Hematopoietic multipotent progenitor cell treated with erythropoietin and hydrocortisone succinate and interleukin-3 and kit ligand, for 4 days (in vitro differentiated cells): ENCODE data around the gene SAMD4A.

Experiments
- DNase-seq: peaks from one replicate; pipeline ENCODE4 v3.0.0-alpha.2; 2015

The SAMD4A gene

DNA sequence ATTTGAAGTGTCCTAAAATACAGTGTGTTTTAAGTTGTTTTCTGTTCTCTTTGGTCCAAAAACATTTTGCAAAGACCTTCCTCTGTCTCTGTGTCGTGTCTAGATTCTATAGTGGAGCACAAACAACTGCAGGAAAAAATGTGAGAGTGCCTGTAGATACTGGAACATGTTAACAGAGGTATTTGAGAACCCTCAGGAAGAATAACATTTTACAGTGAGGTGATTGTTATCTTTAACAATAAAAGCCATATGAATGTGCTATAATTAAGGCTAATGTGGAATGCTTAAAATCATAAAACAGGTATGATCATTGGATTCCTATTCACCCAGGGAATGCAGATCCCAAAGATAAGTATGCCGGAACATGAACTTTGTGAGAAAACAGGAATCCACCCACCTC is 98.0 kb downstream of the SAMD4A start:
- DNase-seq = no peak

DNA sequence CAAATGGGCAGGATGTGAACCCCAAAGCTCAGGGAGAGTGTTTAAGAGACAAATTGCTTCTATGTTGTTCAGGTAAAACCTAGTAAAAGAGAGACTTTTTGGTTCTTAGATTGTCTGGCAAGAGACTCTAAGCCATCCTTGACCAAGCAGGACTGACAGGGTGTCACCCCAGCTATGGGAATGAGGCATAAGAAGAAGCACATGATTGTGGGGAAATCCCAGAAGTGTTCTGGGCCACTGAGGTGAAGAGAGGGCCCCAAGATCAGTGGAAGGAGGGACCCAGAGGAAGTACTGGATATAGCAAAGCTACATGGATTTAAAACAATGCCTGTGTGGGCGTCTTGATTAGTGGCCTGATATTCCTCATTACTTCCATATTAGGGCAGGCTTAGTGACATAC is 99.0 kb downstream of the SAMD4A start:
- no peak for DNase-seq

DNA sequence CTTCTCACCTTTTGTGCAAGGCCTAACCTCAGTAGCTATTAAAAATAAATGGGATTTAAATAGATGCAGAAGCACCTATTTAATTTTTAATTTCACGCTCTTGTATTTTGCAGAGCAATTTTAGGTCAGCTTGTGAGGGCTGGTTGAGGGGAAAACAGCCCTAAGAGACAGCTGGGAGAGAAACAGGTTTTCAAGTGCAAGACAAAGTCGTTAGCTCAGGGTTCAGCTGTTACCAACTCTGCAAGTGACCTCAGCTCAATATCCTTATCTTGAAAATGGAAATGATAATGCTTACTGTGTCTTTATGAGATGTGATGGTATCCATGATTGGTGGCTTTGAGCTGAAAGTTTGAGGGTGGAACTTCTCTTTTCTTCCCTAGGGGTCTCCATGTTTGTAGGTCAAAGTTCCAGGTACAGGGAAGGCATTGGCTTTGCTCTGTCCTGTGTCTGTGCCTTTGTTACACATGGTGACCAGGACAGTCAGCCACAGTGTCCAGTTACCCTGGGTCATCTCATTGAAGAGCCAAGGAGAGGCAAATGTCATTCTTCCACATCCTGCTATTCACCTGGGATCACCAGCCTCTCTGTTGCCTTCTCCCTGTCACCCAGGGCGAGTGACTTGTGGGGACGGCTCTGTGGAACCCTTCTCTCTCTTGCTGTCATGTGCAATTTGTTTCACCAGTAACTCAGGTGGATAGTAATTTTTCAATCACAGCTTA is 100.3 kb downstream of the SAMD4A start:
- DNase-seq = no peak

- DNase-seq = no peak
These were observed 100.8 kb downstream of the SAMD4A start for GRCh38 chr14:54667764-54668163.

DNA sequence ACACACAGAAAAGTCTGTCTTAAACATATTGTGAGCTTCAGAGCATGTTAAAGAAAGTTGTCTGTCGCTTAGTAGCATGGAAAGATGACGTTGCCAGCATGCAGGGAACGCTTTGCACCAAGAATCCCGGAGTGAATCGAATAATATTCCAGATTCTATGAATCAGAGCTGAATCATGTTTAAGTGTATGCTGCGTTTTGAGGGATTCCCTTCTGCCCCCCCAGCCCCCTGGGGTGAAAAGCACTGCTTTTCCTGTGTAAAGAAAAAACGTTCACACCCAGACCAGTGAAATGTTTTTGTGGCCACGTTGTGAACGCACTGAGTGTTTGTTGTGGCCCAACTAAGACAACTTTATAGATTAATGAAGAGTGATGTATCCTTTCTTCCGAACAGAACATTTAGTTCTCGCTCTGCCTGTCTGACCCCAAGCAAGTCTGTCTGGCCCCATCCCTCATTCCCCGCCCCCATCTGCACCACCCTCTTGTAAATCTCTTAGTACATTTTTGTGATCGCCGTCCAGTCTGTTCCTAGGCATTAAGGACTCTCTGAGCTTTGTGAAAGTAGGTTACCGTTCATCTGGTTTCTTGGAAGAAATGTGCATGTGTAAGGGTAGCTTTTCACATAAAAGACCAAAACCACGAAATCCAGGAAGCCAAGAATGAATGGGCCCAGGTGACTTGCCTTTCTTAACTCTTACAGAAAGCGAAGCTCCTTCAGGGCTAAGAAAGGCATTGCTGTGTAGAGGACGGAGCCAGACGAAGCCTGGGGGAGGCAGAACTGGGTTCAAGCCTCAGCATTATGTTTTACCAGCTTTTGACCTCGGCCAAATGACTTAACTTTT is 103.0 kb downstream of the SAMD4A start:
- DNase-seq = no peak

GRCh38 chr14:54671537-54671936 is 104.6 kb downstream of the SAMD4A start:
- no peak for DNase-seq

DNA sequence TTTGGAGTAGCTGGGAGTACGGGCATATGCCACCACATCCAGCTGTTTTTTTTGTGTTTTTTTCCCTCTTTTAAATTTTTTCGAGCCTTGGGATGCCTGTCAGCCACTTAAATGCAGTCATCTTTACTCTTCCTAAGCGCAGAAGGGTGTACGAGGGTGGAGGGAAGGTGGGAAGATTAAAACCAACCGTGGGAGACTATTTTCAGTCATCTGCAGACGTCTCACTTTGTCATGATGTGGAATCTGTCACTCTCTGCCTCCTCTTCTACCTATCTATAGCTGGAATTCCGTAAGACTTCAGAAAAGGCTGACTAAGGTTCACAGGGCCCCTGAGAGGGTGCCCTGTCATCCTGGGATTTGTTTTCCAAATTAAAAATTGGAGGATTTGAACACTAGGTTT is 105.3 kb downstream of the SAMD4A start:
- no peak for DNase-seq

GRCh38 chr14:54672688-54673087 is 105.8 kb downstream of the SAMD4A start:
- no peak for DNase-seq

DNA sequence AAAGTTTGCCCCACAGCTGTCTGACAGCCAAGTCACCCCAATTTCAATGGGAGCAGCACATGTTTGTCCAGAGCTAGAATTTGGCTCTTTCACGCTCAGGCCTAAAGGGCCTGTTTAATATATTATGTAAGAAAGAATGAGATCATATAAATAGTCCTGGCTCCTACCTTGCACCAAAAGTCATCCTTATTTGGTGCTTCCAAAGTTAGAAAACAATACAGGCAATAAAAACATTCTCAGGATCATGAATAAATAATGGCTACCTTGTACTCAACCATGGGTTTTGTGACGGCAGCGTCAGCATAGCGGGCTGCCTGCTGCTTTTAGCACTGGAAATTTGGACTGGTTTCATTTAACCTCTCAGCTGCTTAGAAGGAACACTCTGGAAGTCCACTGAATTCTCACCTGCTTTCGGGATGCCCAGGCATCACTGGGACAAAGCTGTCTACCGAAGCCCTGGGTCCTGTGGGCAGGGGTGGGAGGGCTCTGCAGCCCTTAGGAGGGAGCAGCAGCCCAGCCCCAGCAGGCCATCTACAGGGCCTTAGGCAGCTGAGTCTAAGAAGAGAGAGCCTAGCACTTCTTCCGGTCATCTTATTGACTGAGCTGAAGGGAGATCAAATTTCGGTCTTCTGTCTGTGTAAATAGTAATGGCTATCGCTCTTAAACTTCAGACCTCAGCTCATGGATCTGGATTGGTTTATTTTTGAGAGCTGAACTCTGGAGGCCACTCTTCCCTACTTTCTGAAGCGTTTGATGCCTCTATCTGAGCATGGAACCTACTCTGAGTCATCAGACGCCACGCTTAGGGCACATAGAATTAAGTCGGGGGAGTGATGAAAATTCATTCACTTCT is 106.5 kb downstream of the SAMD4A start:
- DNase-seq = no peak

DNA sequence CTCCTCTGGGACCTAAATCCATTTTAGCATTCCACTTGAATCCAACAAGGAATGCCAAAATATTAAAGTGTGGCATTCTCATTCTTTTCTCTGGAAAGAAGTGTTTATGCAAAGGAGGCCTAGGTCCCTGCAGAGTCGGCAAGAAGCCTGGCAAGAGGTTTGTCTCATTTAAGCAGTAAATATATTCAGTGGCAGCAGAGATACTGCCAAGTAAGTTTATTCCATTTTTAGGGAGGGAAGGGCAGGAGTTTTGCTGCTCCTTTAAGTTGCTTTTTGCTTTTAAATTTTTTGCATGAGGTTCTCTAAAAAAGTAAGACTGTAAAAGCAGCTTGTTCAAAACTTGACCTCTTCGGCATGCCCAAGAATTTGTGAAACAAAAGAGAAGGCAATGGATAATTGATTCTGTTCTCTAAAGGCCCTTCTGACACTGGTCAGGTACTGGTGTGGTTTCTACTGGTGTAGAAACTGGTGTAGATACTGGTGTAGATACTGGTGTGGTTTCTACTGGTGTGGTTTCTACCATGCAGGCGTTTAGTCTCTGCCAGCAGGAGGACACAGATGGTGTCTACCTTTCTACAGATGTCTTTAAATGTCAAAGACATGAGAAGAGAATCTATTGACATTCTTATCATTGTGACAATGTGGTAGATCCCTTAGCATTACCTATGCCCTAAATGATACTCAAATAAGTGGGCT is 107.3 kb downstream of the SAMD4A start:
- DNase-seq = no peak

GRCh38 chr14:54675236-54676128 is 108.6 kb downstream of the SAMD4A start:
- no peak for DNase-seq

GRCh38 chr14:54676812-54677708 is 110.1 kb downstream of the SAMD4A start:
- no peak for DNase-seq

DNA sequence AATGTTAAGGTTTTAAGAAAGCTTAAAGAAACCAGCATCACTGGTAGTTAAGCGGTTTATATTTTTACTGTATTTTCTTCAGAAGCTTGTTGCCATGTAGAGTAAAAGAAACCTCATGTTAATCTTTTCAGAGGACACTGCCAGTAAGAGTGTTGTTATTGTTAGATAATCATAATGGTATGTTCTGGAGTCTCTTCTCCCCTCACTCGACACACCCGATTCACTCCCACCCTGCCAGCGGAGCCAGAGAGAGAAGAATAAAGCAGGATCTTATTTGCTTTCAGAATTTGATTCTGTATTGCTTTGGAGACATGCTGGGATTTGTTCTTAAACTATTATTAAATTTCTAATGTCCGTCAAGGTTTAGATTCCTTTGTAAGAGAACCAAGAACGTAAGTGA is 113.7 kb downstream of the SAMD4A start:
- no peak for DNase-seq

- peak; percentile 76 for DNase-seq
These were observed 114.9 kb downstream of the SAMD4A start for GRCh38 chr14:54681811-54682261.

GRCh38 chr14:54682578-54682977 is 115.7 kb downstream of the SAMD4A start:
- no peak for DNase-seq

GRCh38 chr14:54683882-54684794 is 117.2 kb downstream of the SAMD4A start:
- DNase-seq = no peak

DNA sequence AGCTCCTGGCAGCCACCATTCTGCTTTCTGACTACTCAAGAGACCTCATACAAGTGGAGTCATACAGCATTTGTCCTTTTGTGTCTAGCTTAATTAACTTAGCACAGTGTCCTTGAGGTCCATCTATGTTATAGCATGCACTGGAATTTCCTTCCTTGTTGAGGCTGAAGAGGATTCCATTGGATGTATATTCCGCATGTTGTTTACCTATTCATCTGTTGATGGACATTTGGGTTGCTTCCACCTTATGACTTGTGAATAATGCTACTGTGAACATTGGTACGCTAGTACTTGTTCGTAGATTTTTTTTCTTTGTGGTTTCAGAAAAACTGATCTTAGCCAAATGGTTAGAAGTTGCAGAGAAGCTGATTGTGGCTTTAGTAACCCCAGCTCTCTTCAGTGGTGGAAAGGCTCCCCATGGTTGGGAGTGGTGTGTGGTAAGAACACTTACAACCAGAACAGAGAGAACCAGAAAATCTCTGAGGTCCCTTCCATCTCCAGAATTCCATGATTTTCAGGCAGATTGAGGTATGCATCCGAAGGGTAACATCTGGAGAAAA is 118.4 kb downstream of the SAMD4A start:
- peak; percentile 47 for DNase-seq

DNA sequence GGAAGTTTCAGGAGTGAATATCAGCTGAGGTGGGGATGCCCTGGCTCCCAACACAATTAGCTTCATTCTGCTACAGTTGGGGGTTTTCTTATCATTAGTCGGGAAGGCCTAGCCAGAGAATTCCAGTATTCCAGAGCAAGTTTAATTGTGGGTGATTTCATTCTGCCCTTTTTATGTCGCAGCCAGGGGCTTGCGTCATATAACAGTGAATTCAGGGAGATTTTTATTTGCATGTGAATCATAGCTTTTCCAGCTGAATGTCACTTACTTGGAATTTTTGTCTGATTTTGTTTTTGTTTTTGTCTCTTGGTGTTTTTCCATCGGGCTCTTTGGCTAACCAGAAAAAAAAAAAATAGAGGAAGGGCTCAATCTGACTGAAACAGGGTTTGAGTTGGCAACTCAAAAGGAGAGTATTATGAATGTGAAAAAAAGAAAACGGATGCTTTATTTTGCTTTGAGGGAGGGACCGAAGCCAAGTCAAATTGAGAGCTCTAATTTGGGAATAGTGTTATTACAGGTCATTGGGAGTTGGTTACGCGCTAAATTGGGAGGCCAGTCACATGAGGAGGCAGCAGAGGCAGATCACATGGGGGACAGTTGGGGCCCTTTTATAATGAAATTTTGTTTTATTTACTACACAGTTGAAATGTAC is 119.4 kb downstream of the SAMD4A start:
- no peak for DNase-seq
